GM18505 (cell line): Measurements from ENCODE around the gene PRELID2.

Source experiments
- ATAC-seq: cut with Tn5 transposase; IDR thresholded peaks from one replicate; pipeline ENCODE4 v1.9.1; 2021; ENCODE audit not compliant: unreplicated experiment
- POLR2A ChIP-seq: IDR thresholded peaks from 4 replicates; pipeline ENCODE4 v1.6.1; 2011; ENCODE audit warnings: borderline replicate concordance; ENCODE audit not compliant: insufficient read depth, insufficient read length; ENCODE audit errors: extremely low read depth

The PRELID2 gene

DNA sequence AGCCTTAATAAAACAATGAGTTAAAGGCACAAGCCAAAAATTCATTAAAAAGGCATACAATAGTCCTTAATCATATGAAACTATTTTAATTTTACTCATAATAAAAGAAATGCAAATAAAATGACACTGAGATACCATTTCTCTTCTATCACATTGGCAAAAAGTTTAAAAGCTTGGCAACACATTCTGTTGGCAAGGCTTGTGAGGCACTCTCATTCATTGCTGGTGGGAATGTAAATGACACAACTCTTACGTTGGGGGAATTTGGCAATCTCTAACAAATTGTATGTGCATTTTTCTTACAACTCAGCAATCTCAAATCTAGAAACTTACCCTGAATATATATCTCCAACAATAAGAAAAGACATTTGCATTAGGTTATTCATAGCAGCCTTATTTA lies 111.6 kb downstream of the PRELID2 start:
- TF ChIP-seq POLR2A: no peak
- ATAC-seq: no peak

DNA sequence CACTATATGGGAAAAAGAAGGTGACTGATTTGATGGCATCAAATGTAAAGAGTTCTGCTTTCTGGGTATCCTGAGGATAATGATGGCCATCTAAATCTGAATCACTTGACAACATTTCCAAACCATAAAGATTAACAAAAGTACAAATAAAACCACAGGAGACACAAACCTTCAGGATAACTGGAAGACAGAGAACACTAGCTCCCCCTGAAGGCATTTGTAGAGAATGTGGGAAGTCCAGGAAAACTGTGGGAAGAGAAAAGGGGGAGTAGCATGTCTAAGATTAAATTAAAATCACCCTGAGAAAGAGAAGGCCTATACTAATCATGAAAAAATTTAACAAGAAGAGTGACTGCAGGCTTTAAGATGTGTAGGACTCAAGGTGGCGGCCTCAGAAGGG lies 116.2 kb downstream of the PRELID2 start:
- no peak for ATAC-seq

DNA sequence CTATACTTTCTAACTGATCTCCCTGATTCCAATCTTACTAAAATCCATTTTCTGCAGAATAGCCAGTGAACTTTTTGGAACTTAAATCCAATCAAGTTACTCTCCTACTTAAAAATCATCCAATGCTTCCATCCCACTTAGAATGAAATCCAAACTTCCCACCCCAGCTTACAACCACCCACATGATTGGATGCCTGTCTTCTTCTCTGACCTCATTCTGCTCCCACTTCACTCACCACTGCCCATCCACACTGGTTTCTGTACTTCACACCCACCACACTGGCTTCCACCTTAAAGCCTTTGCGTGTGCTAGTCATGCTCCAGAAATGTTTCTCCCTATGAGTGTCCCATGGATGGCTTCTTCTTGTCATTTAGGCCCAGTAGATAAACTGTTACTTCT lies 119.7 kb downstream of the PRELID2 start:
- no peak for TF ChIP-seq POLR2A
- no peak for ATAC-seq

More for the DNA sequence above, 116.2 kb downstream of the PRELID2 start:
- TF ChIP-seq POLR2A: no peak

DNA sequence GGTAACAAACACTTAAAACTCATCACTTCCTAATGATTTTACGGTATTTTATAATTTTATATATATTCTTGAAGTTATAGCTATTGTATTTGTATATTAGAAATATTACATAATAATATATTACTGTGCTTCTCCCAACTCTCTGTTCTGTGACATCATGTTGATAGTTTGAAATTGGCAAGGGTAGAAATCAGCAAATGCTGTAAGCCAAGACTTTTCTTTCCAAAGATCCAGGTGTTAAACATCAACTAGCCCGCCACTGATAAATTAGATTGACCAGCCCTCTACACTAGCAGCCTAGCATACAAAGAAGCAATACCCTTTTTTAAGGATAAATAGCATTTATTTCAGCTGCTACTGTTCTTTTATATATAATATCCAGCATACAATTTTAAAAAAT lies 122.9 kb downstream of the PRELID2 start:
- TF ChIP-seq POLR2A: no peak
- no peak for ATAC-seq

DNA sequence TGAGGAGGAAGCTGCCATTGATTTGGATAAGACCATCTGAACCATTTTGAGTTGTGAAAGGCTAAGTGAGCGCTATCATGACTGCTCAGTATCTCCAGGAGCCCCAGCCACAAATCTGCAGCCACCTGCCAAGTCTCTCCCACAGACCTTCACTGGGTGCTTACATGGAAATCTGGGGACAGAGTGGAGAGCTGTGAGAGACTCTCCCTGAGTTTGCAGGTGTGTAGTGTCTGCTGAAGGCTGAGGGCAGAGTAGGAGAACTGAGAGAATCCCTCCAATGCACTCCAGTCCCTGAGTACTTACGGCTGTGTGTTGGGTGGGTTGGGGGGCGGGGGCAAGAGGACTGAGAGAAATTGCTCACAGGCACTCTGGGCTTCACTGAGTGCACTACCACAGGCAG lies 123.7 kb downstream of the PRELID2 start:
- TF ChIP-seq POLR2A: no peak
- no peak for ATAC-seq
